Measurements from ENCODE around the gene ZNF22.

Gene ZNF22

DNA sequence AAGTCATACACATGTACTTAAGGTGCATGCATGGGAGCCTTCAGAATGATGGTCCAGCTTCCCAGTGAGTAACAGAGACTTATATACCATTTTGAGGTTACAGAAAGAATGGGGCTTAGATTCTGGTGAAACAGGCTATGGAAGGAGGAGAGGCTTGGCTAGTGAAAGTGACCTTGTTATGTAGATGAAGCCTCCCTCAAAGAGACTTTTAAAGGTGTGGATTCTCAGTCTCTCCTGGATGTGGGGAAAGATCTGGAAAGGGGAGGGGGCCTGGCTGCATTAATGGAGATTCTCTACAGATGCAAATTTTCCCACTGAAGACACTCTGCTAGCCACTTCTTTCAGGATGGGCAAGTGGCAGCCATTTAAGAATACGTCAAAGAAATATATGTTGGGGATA is 35.6 kb upstream of the ZNF22 start:
- DNase-seq (ENCODE audit: low read depth in 3 of 3): no peak

DNA sequence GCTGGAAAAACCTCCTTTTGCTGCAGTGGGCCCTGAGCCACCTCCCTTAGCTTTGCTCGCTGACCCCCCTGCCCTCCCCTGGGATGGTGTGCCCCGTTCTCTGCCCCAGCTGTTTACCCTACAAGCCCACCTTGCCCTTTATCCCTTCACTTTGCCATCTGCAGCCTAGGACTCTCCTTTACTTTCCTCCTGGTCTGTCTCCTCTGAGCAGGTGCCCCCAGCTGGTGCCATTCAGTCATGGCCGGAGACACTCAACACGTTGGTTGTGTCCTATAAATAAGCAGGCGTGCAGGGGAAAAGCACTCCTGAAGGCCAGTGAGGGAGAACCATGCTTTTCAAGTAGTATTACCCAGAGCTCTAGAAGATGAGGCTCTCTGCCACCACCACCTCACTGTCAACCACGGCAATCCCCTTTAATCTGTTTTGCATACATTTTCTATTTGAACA is 35.0 kb upstream of the ZNF22 start:
- DNase-seq (ENCODE audit: low read depth in 3 of 3): no peak

DNA sequence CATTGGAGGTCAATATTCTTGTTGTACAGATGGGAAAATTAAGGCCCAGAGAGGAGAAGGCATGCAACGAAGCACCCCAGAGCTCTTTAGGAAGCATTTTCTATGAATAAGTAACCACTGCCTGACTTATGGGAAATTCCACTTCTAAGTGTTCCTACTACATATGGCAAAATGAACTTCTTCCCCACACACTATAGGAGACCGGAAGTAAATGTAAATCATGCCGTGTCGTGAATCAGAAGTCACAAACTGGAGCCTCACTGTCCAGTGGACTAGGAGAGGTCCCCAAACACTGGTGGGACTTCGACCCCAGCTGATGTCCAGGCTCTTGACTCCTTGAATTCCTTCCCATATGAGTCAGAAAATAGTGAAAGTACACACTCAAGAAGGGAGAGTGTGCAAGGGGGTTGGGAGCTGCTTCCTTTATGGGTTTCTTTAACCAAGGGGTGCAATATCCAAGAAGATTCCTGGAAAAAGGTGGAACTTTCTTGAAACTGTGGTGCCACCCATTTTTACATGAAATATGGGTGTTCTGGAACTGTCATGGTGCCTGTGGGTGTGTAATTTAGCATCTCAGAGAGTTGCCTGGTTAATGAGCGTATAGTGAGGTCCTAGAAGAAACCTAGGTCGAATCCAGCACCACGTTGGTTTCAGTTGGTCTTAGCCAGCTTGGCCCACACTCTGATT is 34.5 kb upstream of the ZNF22 start:
- DNase-seq (ENCODE audit: low read depth in 3 of 3): no peak

DNA sequence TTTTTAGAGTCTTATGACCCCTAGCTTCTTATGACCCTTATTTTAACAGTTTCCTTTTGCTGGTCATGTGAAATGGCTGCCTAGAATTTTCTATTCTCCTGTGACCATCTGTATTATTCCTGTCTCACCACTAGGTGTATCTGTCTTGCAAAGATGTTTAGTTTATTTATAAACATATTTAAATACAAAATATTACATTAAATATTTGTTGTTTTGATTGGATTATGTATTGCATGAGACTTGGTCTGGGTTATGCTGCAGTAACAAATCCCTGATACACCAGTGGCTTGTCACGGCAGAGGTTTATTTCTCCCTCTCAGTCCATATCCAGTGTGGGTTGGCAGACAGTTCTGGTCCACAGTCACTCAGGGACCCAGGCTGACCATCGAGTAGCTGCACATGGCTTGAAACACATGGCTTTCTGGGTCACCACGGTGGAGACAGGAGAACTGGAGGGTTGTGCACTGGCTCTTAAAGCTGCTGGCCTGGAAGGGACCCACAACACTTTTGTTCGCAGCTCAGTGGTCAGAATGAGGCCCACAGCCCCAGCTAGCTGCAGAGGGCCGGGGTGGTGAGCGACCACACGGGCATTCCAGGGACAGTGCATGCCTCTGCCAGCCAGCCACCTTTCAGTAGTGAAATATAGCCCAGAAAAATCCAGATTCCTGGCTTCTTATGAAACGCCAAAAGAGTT is 33.8 kb upstream of the ZNF22 start:
- DNase-seq (ENCODE audit: low read depth in 3 of 3): no peak

DNA sequence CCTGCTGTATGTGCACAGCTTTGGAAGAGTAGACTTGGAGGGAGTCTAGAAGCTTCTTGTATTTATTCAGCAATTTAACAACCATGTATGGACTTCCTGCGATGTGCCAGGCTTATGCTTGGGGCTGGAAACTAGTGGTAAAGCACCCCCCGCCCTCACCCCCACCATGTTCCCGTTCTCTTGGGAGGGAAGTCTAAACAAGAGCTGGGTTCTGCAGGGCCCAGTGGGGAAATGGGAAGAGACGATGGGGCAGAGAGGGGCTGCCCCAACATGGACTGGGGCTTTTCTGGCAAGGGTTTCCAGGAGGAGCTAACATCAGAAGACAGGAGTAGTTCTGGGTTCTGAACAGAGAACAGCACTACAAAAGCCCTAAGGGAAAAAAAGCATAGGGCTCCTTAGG is 33.1 kb upstream of the ZNF22 start:
- no peak for DNase-seq (ENCODE audit: low read depth in 3 of 3)

DNA sequence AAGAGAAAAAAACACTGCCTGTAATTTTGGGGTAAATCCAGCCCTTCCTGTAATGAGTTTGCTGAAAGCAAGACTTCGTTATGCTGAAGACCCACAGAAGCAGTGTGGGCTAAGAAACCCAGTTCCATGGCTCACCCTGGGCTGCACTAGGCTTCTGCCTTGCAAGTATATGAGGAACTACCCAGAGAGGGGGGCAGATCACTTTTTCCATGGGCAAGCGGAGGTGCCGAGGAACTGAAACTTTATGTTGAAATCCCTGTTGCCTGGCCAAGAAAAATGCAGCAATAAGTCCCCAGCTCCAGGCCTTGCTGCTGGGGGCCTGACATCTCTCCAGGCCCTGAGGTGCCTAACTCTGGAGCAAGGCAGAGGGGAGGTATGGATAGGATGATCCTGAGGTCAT is 32.6 kb upstream of the ZNF22 start:
- DNase-seq (ENCODE audit: low read depth in 3 of 3): no peak

DNA sequence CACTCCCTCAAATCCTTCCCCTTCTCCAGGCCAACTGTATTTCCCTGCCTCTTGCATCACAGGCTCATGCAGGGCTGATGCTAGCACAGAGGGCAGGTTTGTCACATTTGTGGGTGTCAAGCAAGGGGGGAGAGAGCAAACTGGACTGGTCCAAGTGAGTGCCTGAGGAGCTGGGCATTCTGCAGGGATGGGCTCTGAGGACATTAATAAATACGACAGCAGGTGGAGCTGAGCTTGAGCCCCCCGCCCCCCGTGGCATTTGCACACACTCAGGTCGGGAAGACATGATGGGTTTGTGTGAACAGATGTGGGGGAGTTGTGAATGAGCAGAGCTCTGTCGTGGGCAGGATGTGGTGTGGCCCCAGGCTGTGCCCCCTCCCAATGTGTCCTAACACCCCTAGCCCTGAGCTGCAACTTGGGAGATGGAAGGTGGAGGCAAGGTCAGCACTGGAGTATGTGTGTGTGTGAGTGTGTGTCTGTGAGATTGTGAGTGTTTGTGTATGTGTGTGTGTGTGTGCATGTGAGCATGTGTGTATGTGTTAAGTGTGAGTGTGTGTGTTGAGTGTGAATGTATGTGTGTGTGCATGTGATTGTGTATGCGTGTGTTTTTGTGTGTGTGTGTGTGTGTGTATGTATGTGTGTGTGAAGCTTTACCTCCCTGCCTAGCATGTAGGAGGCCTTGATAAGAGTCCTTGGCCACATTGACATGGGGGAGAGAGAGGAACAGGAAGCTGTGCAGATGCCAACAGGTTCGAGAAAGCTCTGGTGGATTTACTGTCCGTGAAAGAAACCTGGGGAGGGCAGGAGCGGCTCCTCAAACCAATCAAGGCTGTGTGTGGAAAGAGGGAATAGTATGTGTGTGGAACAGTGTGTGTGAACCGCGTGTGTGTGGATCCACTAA is 32.0 kb upstream of the ZNF22 start:
- DNase-seq (ENCODE audit: low read depth in 3 of 3): no peak

DNA sequence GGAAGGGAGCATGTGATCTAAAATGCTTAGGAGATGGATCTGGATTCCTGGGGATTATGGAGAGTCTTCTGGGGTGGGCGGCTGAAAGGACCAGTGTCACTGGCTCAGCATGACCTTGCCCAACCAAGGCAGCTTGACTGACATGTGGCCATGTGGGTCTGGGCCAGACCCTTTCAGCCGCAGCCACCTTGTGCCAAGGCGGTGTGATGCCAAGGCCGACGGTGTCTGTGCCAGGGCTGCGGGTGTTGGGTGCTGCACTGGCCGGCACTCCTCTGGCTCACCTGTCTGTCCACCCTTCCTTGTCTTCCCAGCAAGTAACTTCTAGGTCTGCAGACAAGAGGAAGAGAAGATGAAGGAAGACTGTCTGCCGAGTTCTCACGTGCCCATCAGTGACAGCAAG is 30.9 kb upstream of the ZNF22 start:
- DNase-seq (ENCODE audit: low read depth in 3 of 3): no peak

DNA sequence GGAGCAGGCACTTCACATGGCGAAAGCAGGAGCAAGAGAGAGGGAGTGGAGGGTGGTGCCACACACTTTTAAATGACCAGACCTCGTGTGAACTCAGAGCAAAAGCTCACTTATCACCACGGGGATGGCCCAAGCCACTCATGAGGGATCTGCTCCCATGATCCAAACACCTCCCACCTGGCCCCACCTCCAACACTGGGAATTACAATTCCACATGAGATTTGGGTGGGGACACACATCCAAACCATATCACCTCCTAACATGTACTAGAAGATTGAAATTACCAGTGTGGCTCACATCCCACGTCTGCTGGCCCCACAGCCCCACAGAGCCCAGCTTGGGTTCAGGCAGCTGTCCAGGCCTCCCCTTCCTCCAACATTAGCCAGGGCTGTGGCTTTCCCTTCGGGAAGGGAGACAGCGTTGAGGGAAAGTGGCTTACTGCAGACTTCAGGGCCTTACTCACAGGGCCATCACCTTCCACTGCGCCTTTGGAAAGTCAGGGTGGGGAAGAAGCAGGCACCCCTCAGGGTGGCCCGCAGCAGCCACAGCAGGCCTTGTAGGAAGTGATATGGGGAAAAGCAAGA is 29.8 kb upstream of the ZNF22 start:
- no peak for DNase-seq (ENCODE audit: low read depth in 3 of 3)

DNA sequence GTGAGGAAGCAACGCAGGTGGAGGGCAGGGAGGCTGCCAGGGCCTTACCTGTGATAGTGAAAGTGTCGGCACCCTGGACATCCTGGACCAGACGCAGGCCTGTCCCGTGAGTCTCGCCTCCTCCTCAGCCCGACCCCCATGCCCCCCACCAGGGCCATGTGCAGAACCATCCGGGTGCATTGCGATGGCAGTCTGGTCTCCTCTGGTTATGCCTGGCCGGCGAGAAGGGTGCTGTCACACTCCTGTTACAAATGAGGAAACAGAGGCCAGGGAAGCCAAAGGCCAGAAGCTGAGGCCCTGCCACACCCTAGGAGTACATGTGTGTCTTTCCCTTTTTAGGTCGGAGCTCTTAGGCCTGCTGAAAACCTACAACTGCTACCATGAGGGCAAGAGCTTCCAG is 29.3 kb upstream of the ZNF22 start:
- no peak for DNase-seq (ENCODE audit: low read depth in 3 of 3)

DNA sequence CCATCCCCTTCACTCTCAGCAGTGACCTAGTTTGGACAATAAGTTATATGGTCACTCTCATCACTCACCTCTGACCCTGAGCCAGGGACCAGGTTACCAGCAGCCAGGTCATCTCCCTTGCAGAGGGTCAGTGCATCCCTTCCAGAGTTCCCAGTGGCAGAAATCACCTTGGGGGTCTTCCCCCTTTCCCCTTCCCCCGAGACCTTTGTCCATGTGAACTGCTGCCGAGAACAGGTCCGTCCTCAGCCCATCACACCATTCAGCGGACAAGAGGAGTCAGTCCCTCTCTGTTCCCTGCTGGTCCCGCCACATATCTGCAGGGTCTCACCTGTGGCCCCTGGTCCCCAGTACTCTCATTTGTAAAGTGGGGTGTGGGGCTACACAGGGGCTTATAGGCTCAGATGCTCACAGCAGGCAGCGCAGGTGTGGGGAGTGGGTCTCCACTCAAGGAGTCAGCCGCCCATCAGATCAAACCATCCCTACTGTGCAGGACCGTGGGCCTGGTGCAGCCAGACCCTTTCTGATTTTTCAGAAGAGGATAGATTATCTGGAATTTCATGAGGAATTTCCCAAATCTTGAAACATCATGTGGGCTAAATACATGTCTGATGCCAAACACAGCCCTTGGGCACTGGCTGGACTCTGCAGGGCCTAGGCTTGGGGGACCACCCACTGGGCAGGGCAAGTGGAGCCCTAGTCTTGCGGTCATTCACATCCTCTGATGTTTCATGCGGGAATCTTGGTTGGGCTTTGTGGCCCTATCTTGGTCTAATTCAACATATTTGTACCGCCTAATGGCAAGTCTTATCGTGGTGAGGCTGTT is 28.6 kb upstream of the ZNF22 start:
- no peak for DNase-seq (ENCODE audit: low read depth in 3 of 3)

DNA sequence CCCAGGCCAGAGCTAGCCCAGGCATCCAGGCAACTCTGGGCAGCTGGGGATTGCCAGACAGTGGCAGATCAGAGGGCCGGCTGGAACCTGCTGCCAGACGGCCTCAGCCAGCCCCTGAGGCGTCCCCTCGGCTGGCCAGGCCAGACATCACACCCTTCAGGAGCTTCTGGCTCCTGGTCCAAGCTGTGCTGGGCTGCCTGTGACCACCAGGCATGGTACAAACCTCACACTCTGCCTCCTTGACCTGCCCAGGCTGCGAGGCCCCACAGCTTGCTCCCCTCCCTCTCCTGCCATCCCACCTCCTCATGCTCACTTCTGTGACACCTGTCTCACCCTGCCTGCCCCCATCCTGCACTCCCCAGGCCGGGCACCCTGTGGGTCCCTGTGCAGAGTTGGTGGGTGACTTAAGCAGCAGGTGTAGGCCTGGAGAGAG is 27.8 kb upstream of the ZNF22 start:
- DNase-seq (ENCODE audit: low read depth in 3 of 3): no peak

DNA sequence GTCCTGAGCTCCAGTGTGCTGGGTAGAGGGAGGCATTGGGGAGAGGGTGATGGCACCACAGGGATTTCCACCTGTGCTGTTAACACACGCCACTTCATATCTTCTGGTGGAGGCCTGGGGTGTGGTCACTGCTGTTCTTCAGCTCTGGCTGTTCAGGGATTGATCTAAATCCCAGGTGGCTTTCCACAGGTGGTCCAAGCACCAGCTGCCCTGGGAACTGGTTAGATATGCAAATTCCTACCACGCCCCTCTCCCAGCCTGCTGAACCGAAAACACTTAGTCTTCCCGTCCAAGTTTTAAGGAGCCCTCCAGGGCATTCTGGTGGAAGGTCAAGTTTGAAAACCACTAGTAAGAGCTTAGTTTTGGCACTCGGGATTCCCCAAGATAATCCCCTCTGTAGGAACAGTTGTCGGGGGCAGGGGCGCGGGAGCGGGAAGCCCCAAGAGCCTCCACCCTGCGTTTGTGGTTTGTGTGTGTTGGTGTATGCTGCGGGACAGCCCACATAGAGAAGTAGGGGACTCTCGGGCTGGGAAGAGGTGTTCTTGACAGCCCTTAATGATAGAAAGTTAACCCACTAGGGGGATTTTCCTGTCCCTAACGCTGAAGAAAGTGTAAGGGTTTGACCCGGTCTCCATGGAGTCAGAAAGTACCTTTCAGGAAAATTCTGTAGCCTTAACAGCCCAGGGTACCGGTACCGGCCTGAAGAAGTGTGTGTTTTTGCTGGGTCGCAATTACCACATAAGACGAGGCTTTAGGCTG is 27.2 kb upstream of the ZNF22 start:
- no peak for DNase-seq (ENCODE audit: low read depth in 3 of 3)

DNA sequence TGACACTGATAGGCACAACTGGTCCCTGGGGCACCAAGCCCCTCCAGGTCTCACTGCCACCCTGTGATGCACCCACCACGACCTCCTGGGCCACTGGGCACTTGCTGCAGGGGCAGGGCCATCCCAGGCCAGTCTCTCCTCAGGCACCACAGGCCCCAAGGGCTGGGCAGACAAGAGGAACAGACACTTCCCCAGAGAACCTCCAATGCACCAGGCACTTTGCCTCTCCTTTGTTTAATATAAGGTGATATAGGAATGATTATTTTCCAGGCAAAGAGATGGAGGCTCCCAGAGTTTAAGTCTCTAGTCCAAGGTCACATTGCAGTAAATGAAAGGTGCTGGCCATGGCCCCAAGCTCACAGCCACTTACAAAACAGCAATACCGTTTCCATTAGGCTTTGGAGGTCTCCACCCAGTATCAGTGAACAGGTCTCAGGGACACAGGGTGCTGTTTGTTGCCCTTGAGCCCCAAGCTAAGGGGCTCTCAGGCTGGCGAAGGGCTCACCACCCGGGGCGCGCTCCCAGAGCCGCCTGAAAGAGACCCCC is 26.6 kb upstream of the ZNF22 start:
- DNase-seq (ENCODE audit: low read depth in 3 of 3): no peak

DNA sequence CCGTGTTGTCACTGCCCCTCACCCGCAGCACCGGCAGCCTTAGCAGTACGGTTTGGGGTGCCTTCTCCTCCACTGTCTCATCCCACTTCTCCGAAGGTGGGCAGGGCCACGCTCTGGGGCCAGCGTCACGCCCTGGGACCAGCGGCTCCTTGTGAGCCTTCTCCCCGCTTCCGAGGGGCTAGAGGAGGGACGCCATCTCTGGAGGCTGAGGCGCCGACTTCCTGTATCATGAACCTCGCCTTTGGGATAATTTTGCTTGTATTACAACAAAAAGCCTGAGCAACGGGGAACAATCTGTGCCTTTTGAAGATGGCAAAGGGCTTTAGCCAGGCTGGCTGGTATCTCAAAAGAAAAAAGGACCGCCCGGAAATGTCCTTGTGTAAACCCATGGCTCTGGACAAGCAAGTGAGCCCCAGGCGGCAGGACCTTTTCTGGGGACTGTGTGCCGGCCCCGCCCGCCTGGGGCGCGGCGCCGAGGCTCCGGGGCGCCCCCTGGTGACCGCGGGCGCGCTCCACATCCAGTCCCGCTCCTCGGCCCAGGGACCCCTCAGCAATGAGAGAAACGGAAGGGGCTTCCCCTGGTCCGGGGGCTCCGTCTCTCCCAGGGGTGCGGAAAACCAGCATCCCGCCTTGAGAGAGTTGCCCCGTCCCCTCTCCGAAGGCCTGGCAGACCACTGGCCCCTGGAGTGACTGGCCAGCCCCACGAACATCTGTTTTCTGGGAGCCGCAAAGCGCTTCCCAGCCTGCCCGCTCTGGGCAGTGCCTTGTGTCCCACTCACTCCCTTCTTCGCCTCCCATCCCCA is 25.9 kb upstream of the ZNF22 start:
- DNase-seq (ENCODE audit: low read depth in 3 of 3): peak; percentile 36 to 43 (median 40)

DNA sequence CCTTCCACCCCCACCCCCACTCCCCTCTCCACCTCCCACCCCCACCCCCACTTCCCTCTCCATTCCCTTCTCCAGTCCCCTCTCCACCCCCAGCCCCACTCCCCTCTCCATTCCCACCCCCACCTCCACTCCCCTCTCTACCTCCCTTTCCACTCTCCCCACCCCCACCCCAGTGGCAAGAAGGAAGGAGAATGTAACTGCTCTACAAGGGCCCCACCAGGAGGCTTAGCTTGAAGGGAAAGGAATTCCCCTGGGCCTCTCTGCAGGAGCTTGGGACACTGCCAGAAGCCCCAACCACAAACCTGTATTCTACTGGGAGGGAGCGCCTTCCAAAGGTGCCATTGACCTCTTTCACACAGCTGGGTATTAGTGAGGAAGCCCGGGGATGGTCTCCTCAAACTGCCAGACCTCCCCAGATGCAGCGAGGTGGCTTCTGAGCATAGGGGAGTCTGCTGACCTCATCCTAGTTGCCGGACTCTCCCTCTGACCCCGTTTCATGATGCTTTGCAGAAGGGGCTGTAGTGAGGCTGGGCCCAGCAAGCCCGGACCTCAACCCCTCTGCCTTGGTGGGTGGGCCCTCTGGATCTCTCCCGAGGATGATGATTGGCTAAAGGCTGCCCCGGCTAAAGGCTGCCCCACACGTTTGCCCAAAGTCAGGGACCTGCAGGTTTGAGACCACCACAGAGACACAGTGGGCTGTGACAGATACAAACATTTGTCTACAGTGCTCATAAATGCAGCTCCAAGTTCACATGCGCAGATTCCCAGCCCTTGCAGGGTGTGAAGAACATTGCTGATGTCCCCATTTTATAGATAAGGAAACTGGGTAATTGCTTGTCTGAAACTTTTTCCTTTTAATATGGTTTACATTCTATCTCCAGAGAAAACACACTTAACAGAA is 25.0 kb upstream of the ZNF22 start:
- no peak for DNase-seq (ENCODE audit: low read depth in 3 of 3)

DNA sequence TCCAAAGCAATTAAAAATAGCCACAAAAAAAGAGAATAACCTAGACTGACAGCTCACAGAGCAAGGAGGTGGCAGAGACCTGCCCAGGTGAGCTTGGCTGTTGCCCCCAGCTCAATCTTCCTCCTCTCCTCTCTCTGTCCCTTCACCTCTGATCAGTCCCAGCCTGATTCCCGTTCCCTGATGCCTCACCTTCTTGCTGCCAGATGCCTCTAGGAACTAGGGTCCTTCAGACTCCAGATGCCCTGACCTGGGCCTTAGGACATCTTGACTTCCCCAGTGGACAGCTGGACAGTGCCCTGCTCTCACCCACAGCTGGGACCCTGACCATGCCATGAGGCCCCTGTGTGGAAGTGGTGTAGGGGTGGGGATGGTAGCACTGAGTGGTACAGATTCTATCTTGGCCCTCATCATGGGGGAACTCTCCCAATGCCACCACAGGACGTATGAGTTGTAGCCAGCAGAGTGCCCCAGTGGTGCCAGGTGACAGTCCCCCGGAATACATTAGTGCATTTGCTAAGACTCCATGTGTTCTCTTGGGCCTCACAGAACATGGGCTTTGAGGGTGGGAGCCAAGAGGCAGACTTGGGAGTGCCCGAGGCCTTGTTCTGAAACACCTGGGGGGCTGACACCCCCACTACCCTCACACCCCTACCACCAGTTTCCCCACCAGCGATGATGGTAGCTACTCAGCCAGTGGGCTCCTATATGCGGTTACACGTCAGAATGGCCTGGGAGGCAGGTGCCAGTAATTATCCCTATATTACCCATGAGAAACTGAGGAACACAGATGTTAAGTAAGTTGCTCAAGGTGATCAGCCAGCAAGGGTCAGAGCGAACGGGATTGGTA is 24.1 kb upstream of the ZNF22 start:
- DNase-seq (ENCODE audit: low read depth in 3 of 3): no peak
